Cerebellar nuclear complex (tissue), 1 donor: ENCODE data around the gene ZFP90.
"Not testable (repeated sequence)": the region's sequence is repeated elsewhere in the genome, so short reads cannot be mapped to it uniquely, and the experiment has no call there.

Experiments used
- DNase-seq, 2 experiments: peaks; one replicate each; lab custom pipeline; 2025; lab: John Stamatoyannopoulos, UW

ZFP90 gene

GRCh38 chr16:68517606-68518166 is 21.4 kb upstream of the ZFP90 start:
- no peak for DNase-seq

GRCh38 chr16:68519225-68519745 is 19.8 kb upstream of the ZFP90 start:
- no peak for DNase-seq

- DNase-seq: peak in 1 of 2 experiments; percentile 15
Observed at GRCh38 chr16:68520649-68521086, 18.4 kb upstream of the ZFP90 start.

GRCh38 chr16:68524069-68524820 is 14.8 kb upstream of the ZFP90 start:
- DNase-seq: no peak

- no peak for DNase-seq
Observed at GRCh38 chr16:68526143-68526781, 12.8 kb upstream of the ZFP90 start.

- no peak for DNase-seq
Observed at GRCh38 chr16:68526782-68527145, 12.3 kb upstream of the ZFP90 start.

- DNase-seq: no peak
Observed at GRCh38 chr16:68528233-68528632, 10.9 kb upstream of the ZFP90 start.

GRCh38 chr16:68528686-68529379 is 10.3 kb upstream of the ZFP90 start:
- peak; percentile 51 to 55 for DNase-seq

GRCh38 chr16:68529608-68529930 is 9.5 kb upstream of the ZFP90 start:
- DNase-seq: no peak

- peak; percentile 62 to 83 for DNase-seq
Observed at GRCh38 chr16:68529931-68530701, 9.0 kb upstream of the ZFP90 start.

- no peak for DNase-seq
Observed at GRCh38 chr16:68533937-68534336, 5.2 kb upstream of the ZFP90 start.

GRCh38 chr16:68535331-68535730 is 3.8 kb upstream of the ZFP90 start:
- DNase-seq: no peak

GRCh38 chr16:68539711-68540239 is 684 bp downstream of the ZFP90 start:
- no peak for DNase-seq

- no peak for DNase-seq
Observed at GRCh38 chr16:68548947-68549346, 9.9 kb downstream of the ZFP90 start.

- DNase-seq: no peak
Observed at GRCh38 chr16:68553186-68553585, 14.1 kb downstream of the ZFP90 start.

- not testable (repeated sequence) for DNase-seq
Observed at GRCh38 chr16:68560341-68560740, 21.2 kb downstream of the ZFP90 start.

- DNase-seq: no peak
Observed at GRCh38 chr16:68563631-68564381, 24.7 kb downstream of the ZFP90 start.

GRCh38 chr16:68564382-68564985 is 25.4 kb downstream of the ZFP90 start:
- DNase-seq: no peak

- DNase-seq: no peak
Observed at GRCh38 chr16:68574479-68574878, 35.4 kb downstream of the ZFP90 start.

GRCh38 chr16:68575082-68575481 is 36.0 kb downstream of the ZFP90 start:
- no peak for DNase-seq
